22Rv1 (cell line): Measurements from ENCODE around the gene OR2V1.

Experiments used
- ZFX ChIP-seq: fragments of 450-650 bp; IDR thresholded peaks from 2 replicates; pipeline ENCODE4 v1.6.1; 2017; ENCODE audit warnings: antibody characterized with exemption, borderline replicate concordance
- TF ChIP-seq, protein P1 (sequence below): fragments of 450-650 bp; IDR thresholded peaks from 2 replicates; pipeline ENCODE4 v1.5.1; 2017; ENCODE audit warnings: mild to moderate bottlenecking

DNA sequence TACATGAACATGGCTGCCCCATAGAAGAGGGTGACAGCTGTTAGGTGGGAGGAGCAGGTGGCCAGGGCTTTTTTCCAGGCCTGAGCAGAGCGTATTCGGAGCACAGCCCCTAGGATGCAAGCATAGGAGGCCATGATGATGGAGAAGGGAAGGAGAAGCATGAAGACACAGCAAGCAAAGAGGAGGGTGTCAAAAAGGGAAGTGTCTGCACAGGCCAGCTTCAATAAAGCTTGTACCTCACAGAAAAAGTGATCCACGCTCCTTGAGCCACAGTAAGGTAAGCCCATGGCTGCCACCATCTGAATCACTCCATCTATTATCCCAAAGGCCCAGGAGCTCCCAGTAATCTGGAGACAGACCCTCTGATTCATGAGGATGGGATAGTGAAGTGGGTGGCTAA is 6.4 kb downstream of the OR2V1 start:
- TF ChIP-seq, protein P1, sequence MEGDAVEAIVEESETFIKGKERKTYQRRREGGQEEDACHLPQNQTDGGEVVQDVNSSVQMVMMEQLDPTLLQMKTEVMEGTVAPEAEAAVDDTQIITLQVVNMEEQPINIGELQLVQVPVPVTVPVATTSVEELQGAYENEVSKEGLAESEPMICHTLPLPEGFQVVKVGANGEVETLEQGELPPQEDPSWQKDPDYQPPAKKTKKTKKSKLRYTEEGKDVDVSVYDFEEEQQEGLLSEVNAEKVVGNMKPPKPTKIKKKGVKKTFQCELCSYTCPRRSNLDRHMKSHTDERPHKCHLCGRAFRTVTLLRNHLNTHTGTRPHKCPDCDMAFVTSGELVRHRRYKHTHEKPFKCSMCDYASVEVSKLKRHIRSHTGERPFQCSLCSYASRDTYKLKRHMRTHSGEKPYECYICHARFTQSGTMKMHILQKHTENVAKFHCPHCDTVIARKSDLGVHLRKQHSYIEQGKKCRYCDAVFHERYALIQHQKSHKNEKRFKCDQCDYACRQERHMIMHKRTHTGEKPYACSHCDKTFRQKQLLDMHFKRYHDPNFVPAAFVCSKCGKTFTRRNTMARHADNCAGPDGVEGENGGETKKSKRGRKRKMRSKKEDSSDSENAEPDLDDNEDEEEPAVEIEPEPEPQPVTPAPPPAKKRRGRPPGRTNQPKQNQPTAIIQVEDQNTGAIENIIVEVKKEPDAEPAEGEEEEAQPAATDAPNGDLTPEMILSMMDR, result no peak
- no peak for TF ChIP-seq ZFX
